ENCODE measurements around the gene TMOD1.
A peak's percentile ranks its signal among the peaks of the same experiment; 100 is the strongest.

DNA sequence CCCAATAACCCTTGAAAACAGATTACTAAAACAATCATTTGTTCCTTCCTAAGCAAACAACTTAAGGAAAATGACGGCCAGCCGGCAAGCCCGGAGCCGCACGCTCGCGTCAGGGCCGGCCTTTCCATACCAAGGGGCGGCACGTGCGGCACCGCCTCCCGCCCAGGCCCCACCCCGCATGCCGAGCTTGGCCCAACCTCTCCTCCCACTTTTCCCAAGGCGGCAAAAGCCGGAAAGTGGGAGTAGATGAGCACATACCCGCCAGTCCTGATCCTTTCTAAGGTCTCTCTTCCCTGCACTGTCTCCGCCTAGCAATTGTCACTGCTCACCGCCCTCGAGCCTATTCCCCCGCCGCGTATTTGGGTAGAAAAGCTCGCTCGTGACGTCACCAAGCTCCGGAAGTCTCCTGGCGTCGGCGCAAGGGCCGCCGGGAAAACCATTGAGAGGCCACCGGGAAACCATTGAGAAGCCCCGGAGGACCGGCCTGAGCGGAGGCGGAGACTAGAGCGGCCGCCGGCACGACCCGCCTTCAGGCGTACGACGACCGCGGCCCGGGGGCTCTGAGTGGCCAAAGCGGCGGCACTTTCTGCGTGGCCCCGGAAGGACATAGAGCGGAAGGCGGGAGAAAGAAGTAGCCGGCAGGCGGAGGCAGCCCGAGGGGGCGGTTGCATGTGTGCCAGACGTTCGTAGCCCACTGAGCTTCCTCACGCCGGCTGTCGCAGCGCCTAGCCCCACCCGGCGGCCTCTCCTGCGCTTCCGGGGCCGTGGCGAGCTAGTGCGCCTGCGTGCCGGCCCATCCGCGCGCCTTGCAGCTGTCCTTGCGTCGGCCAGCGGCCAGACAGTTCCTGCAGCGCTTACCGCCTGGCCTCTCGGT, 131.8 kb downstream of the TMOD1 start, which contains the start of the genes NCBP1 and TSTD2:
- TF ChIP-seq POLR2A (IDR thresholded peaks at IDR 0.05) (peak; percentile 38 to 78), EP300 (IDR thresholded peaks at IDR 0.05) (peak; percentile 87 to 88)
- TF ChIP-seq, protein P1, sequence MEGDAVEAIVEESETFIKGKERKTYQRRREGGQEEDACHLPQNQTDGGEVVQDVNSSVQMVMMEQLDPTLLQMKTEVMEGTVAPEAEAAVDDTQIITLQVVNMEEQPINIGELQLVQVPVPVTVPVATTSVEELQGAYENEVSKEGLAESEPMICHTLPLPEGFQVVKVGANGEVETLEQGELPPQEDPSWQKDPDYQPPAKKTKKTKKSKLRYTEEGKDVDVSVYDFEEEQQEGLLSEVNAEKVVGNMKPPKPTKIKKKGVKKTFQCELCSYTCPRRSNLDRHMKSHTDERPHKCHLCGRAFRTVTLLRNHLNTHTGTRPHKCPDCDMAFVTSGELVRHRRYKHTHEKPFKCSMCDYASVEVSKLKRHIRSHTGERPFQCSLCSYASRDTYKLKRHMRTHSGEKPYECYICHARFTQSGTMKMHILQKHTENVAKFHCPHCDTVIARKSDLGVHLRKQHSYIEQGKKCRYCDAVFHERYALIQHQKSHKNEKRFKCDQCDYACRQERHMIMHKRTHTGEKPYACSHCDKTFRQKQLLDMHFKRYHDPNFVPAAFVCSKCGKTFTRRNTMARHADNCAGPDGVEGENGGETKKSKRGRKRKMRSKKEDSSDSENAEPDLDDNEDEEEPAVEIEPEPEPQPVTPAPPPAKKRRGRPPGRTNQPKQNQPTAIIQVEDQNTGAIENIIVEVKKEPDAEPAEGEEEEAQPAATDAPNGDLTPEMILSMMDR (IDR thresholded peaks at IDR 0.05) = peak in 2 of 5 experiments; percentile 33 to 34
